Activated B cell treated with CpG ODN at 0.5 μM for 24 hours (primary cell): Measurements from ENCODE around the gene EXOSC5. TPM values are rescaled to one million over a fixed set of nuclear protein-coding genes. Genes with fewer than 3 reads are reported as not detected.

Source experiments
- ATAC-seq: fragments of 200-7000 bp; cut with Tn5 transposase; one replicate; pipeline ENCODE4 v1.10.0; 2021; ENCODE audit warnings: low read depth, mild to moderate bottlenecking, moderate library complexity
- CTCF ChIA-PET: fragments of 350-600 bp; sonication (Branson Sonifier 250); formaldehyde crosslinking; loops from one replicate; lab custom pipeline; 2021; ENCODE audit warnings: antibody characterized with exemption; lab: Charles Lee
- POLR2A ChIA-PET: fragments of 350-600 bp; sonication (Branson Sonifier 250); formaldehyde crosslinking; loops from one replicate; lab custom pipeline; 2021; ENCODE audit warnings: antibody characterized with exemption; lab: Charles Lee
- DNase-seq: peaks from one replicate; pipeline ENCODE4 v3.0.0; 2022
- H3K27ac Mint-ChIP-seq: one replicate; pipeline ENCODE4 v1.8.0; 2020; ENCODE audit warnings: mixed read lengths
- H3K27me3 Mint-ChIP-seq: one replicate; pipeline ENCODE4 v1.8.0; 2021; ENCODE audit warnings: mixed read lengths
- H3K36me3 Mint-ChIP-seq: one replicate; pipeline ENCODE4 v1.8.0; 2021; ENCODE audit warnings: low read depth, mixed read lengths
- H3K4me1 Mint-ChIP-seq: one replicate; pipeline ENCODE4 v1.8.0; 2021; ENCODE audit warnings: mixed read lengths
- H3K4me3 Mint-ChIP-seq: one replicate; pipeline ENCODE4 v1.8.0; 2020; ENCODE audit warnings: mild to moderate bottlenecking, mixed read lengths
- H3K9me3 Mint-ChIP-seq: one replicate; pipeline ENCODE4 v1.8.0; 2020; ENCODE audit warnings: mixed read lengths
- intact Hi-C: fragments of 100-400 bp; cut with micrococcal nuclease; formaldehyde crosslinking; loops from one replicate; pipeline ENCODE4 v1.15.1; 2024
- total RNA-seq: library from RNA; stranded (reverse); gene quantifications from 2 replicates; pipeline ENCODE4 v1.2.3, GENCODE V29; 2022
- TF ChIP-seq, protein P1 (sequence below): fragments of 200-600 bp; IDR thresholded peaks from one replicate; pipeline ENCODE4 v1.8.0; 2022; ENCODE audit warnings: antibody characterized with exemption, mild to moderate bottlenecking

EXOSC5 gene
- total RNA-seq, 1 donor from 2014 or later: 30.1 TPM

DNA sequence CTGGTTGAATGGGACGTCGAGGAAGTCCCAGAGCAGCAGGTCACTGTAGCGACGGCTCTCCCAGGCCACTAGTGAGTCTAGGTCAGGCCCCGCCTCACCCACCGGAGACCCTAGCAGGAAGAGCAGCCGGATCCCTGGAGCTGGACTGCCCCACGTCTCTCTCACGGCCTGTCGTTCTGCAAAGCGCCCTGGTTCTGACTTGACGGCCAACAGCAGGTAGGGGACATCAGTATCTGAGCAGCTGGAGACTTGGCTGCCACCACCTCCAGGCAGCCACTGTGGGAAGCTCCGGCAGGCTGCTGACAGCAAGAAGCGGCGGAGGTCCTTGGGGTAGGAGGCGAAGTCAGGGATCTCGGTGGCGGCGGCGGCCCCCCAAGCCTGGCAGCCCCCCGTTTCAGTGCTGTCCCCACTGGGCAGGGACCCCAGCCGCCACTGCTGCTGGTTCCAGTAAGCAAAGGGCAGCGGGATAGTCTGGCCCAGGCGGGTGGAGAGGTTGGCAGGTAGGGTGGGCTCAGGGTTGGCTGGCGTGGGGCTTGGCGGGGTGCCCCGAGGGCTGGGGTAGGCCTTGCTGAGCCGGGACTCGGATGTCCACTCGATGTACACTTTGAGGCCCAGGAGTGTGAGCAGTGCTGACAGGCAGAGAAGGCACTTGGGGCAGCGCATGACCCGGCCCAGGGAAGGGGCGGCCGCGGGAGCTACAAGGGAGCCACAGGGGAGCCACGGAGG lies 29.1 kb upstream of the EXOSC5 start:
- CTCF ChIA-PET: interaction anchor here (0.7 to 1.2 kb wide), 2 partner anchors 137 to 144 kb away, joined by 3 read pairs; no protein-coding TSS in a partner anchor
- no peak overlapping the region for H3K27ac Mint-ChIP-seq

DNA sequence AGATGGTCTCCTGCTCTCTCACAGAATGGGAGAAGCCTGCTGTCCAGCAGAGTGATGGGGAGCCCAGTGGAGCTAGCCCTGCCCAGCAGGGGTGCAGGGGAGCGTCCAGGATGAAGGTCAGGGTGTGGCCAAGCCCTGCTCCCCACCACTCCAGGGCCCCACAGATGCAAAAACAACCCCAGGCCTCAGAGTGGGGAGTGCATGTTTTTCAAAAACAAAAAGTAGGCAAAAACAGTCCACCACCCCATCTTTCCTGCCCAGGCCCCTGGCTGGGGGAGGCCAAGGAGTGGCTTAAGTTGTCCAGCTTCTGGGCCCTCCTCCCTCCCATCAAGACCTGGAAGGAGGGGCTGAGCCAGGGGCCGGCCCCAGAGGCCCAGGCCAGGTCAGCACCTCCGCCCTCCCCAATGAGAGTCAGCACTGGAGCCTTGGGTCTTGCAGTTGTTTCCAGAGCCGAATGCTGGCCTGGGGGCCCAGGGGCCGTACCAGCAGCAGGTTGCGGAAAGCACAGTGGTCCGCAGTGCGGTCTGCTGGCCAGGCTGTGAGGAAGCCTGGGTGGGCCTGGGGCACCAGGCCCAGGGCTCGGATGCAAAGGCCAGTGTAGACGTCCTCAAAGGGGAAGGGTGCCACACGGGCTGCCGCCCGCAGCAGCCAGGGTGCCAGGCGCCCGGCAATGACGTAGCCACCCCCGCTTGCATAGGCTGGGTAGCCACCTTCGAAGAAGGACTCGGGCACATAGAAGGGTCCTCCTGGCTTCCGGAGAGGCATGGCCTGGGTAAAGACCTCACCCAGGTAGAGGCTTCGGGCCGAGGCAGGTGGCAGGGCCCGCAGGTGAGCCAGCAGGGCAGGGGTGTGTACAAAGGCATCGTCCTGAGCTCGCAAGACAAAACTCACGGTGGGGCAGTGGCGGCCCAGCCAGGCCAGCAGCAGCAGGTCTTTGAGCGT lies 28.3 kb upstream of the EXOSC5 start:
- ChIA-PET POLR2A (no interaction called here), CTCF (no interaction called here)
- H3K36me3 Mint-ChIP-seq: peaks cover 45% of the 10 kb centered on the region
- intact Hi-C loops: no loop called here
- DNase-seq (no peak), ATAC-seq (no peak)
- H3K4me1 Mint-ChIP-seq: peaks cover 16% of the 10 kb centered on the region
- H3K9me3 Mint-ChIP-seq: no peaks in the 10 kb centered on the region
- no peak overlapping the region for H3K4me3 Mint-ChIP-seq
- TF ChIP-seq, protein P1, sequence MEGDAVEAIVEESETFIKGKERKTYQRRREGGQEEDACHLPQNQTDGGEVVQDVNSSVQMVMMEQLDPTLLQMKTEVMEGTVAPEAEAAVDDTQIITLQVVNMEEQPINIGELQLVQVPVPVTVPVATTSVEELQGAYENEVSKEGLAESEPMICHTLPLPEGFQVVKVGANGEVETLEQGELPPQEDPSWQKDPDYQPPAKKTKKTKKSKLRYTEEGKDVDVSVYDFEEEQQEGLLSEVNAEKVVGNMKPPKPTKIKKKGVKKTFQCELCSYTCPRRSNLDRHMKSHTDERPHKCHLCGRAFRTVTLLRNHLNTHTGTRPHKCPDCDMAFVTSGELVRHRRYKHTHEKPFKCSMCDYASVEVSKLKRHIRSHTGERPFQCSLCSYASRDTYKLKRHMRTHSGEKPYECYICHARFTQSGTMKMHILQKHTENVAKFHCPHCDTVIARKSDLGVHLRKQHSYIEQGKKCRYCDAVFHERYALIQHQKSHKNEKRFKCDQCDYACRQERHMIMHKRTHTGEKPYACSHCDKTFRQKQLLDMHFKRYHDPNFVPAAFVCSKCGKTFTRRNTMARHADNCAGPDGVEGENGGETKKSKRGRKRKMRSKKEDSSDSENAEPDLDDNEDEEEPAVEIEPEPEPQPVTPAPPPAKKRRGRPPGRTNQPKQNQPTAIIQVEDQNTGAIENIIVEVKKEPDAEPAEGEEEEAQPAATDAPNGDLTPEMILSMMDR: no peak
- no peaks in the 10 kb centered on the region for H3K27me3 Mint-ChIP-seq
- no peak overlapping the region for H3K27ac Mint-ChIP-seq

More for the DNA sequence above, 29.1 kb upstream of the EXOSC5 start:
- no peaks in the 10 kb centered on the region for H3K27me3 Mint-ChIP-seq
- no peak for DNase-seq
- TF ChIP-seq, protein P1: no peak
- ATAC-seq: no peak
- intact Hi-C loops: no loop called here
- H3K4me1 Mint-ChIP-seq: peaks cover 16% of the 10 kb centered on the region
- H3K36me3 Mint-ChIP-seq: peaks cover 43% of the 10 kb centered on the region
- no peak overlapping the region for H3K4me3 Mint-ChIP-seq
- no peaks in the 10 kb centered on the region for H3K9me3 Mint-ChIP-seq
- POLR2A ChIA-PET: interaction anchor here (1.3 kb wide), 1 partner anchor 14 kb away, joined by 3 read pairs; the partner anchor contains the start of gene DMAC2

- ChIA-PET POLR2A (no interaction called here), CTCF (interaction anchor here (0.5 kb wide), 1 partner anchor 86 kb away, joined by 4 read pairs; no protein-coding TSS in a partner anchor)
- H3K4me3 Mint-ChIP-seq: no peak overlapping the region
- H3K4me1 Mint-ChIP-seq: peaks cover 16% of the 10 kb centered on the region
- TF ChIP-seq, protein P1: no peak
- H3K27ac Mint-ChIP-seq: no peak overlapping the region
- H3K36me3 Mint-ChIP-seq: peaks cover 53% of the 10 kb centered on the region
- no peaks in the 10 kb centered on the region for H3K27me3 Mint-ChIP-seq
- intact Hi-C loops: no loop called here
- no peak for DNase-seq
- ATAC-seq: no peak
- H3K9me3 Mint-ChIP-seq: no peaks in the 10 kb centered on the region
These were observed 27.4 kb upstream of the EXOSC5 start for GRCh38 chr19:41424335-41425173.

- TF ChIP-seq, protein P1: no peak
- ATAC-seq (no peak), DNase-seq (no peak)
- H3K36me3 Mint-ChIP-seq: peaks cover 67% of the 10 kb centered on the region
- ChIA-PET POLR2A (interaction anchor here (0.7 kb wide), 1 partner anchor 330 kb away, joined by 4 read pairs; no protein-coding TSS in a partner anchor), CTCF (no interaction called here)
- no peak overlapping the region for H3K27ac Mint-ChIP-seq
- no peaks in the 10 kb centered on the region for H3K9me3 Mint-ChIP-seq
- intact Hi-C loops: no loop called here
- peaks cover 11% of the 10 kb centered on the region for H3K4me1 Mint-ChIP-seq
- H3K4me3 Mint-ChIP-seq: no peak overlapping the region
- H3K27me3 Mint-ChIP-seq: no peaks in the 10 kb centered on the region
These were observed 25.8 kb upstream of the EXOSC5 start for GRCh38 chr19:41422955-41423354.
